Coronary artery (tissue), 2 donors: Measurements from ENCODE around the gene ADAMTS9.
"Not testable (repeated sequence)": the region's sequence is repeated elsewhere in the genome, so short reads cannot be mapped to it uniquely, and the experiment has no call there.

Source experiments
- DNase-seq: peaks from one replicate; pipeline ENCODE4 v3.0.0-alpha.2; 2017; ENCODE audit warnings: low spot score
- H3K27ac ChIP-seq, 2 donors: fragments of 200-600 bp; sonication (generic); one replicate each; pipeline ENCODE4 v1.5.1; 2016 to 2019
- H3K4me3 ChIP-seq: fragments of 200-600 bp; sonication (generic); 2 replicates; pipeline ENCODE4 v1.5.1; 2016; ENCODE audit warnings: mild to moderate bottlenecking, moderate library complexity
- TF ChIP-seq, protein P1 (sequence below): fragments of 200-600 bp; sonication (generic); IDR thresholded peaks from one replicate; pipeline ENCODE4 v1.5.1; 2019; ENCODE audit warnings: antibody characterized with exemption

ADAMTS9 gene

DNA sequence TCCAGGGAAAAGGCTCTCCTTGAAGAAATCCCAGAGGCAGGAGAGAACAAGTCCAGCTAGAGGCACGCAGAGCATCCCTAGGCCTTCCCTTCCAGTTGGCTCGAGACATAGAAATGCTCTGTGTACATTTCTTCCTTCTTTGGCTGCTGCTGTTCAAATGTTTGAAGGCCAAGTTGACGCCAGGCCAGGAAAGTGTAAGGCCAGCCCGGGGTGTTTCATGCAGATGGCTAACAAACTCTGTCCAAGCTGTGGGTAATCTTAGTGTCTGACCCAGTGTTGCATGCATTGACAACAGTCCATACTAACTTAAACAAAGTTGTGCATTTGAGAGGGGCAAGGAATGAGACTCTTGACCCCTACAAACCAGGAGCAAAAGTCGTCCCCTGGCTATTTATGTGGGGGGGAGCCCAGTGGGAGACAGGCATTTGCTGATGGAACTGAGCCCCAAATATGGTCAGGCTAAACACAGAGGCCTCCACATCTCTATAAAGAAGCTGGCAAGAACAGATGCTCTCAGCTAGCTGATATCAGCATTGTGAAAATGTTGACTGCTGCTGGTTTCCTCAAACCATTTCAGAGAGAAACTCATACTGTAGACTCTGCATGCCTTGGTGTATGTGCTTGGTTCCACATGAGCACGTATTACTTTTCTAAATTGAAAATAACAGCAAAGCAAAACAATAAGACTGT, 139.5 kb downstream of the ADAMTS9 start:
- peak overlapping the region; percentile 22 to 78 for H3K27ac ChIP-seq
- H3K4me3 ChIP-seq, result no peak overlapping the region
- TF ChIP-seq, protein P1, sequence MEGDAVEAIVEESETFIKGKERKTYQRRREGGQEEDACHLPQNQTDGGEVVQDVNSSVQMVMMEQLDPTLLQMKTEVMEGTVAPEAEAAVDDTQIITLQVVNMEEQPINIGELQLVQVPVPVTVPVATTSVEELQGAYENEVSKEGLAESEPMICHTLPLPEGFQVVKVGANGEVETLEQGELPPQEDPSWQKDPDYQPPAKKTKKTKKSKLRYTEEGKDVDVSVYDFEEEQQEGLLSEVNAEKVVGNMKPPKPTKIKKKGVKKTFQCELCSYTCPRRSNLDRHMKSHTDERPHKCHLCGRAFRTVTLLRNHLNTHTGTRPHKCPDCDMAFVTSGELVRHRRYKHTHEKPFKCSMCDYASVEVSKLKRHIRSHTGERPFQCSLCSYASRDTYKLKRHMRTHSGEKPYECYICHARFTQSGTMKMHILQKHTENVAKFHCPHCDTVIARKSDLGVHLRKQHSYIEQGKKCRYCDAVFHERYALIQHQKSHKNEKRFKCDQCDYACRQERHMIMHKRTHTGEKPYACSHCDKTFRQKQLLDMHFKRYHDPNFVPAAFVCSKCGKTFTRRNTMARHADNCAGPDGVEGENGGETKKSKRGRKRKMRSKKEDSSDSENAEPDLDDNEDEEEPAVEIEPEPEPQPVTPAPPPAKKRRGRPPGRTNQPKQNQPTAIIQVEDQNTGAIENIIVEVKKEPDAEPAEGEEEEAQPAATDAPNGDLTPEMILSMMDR, result no peak
- DNase-seq, result peak; percentile 88

DNA sequence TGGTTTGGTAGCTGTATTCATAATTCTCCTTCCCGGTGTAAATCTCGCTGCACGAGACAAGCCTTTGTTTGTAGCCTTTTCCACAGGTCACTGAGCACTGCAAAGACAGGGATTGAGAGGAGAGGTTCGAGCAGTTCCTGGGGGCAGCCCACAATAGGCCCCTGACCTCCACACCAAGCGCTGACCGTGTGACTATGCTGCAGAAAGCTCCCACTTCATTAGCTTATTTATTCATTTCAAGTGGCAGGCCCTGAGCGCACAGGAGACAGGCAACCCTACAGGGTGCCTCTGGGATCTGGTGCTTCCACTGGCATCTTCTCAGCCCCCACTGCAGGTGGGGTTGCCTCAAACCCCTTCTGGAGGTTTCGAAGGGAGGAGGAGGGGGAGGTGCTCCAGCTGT, 140.9 kb downstream of the ADAMTS9 start:
- no peak overlapping the region for H3K27ac ChIP-seq
- no peak for DNase-seq
- TF ChIP-seq, protein P1, result no peak

DNA sequence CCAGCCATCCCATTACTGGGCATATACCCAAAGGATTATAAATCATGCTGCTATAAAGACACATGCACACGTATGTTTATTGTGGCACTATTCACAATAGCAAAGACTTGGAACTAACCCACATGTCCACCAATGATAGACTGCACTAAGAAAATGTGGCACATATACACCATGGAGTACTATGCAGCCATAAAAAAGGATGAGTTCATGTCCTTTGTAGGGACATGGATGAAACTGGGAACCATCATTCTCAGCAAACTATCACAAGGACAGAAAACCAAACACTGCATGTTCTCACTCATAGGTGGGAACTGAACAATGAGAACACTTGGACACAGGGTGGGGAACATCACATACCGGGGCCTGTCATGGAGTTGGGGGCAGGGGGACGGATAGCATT, 142.6 kb downstream of the ADAMTS9 start:
- H3K4me3 ChIP-seq, DNase-seq, H3K27ac ChIP-seq: not testable (repeated sequence)

More for the DNA sequence above, 140.9 kb downstream of the ADAMTS9 start:
- H3K4me3 ChIP-seq, result no peak overlapping the region

DNA sequence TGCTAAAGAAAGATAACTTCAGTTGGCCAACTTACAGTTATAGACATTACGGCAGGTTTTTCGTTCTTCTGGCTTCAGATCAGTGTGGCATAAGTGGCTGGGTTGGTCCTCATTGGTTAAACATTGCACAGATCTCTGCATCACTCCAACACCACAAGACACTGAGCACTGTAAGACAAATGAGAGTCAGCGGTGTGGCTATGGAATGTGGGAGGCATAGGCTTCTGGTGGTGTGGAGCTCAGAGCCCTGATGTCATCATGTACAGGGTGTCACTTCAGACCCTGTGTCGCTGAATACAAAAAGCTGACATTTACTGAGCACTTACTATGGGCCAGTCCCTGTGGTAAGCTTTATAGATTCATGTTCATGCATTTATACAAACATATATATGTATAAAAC, 146.0 kb downstream of the ADAMTS9 start:
- Histone ChIP-seq H3K27ac (no peak overlapping the region), H3K4me3 (no peak overlapping the region)
- TF ChIP-seq, protein P1, result no peak
- no peak for DNase-seq

DNA sequence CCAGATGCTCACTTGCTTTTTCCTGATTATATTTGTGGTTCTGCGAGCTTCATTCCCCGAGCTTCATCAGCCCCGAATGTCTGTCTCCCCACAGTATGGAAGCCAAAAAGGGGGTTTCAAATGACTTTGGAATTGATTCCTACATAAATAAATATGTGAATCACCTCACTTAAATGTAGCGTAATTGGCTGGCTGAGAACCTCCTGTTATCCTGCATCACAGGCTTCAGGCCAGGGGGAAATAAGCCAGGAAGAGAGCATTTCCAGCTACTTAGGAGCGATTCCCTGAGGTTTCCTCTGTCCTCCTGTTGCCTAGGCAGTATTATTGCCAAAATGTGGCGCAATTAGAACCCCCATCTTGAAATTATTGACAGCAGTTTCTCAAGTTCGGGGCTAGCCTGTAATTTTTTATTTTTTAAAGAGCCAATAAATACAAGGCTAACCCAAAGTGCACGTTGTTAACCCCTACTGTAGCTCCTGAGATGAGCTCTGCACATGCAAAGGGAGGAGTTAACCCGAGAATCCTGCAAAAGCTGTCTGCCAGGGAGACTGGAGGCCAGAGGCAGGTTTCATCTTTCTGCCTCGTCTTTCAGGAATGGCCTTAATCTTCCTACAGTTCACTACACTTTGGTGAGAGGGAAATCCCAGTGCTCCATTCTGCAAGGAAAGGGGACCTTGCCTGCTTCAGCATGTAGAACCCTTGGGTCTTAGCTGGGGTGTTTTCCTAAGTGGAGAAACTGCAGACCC, 148.2 kb downstream of the ADAMTS9 start:
- TF ChIP-seq, protein P1, result no peak
- no peak for DNase-seq
- Histone ChIP-seq H3K27ac (no peak overlapping the region), H3K4me3 (no peak overlapping the region)

DNA sequence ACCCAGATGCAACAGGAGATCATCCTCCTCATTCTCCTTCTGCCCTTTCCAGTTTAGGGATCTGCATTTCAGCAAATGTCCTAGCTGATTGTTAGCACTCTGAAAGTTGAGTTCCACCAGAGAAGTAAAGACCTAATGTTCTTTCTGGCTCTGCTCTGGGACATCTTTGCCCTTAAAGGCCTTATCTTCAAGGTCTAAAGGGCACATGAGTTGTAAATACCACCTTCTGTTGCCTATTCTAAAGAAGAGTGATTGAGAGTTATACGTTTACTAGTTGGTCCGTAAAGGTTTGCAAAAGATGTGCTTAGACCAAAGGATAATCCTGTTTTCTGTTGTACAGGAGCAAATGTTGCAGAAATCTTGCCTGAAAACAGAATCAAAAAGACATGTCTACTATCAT, 151.6 kb downstream of the ADAMTS9 start:
- H3K27ac ChIP-seq, result no peak overlapping the region
- no peak for DNase-seq
- TF ChIP-seq, protein P1, result no peak
- H3K4me3 ChIP-seq, result no peak overlapping the region

DNA sequence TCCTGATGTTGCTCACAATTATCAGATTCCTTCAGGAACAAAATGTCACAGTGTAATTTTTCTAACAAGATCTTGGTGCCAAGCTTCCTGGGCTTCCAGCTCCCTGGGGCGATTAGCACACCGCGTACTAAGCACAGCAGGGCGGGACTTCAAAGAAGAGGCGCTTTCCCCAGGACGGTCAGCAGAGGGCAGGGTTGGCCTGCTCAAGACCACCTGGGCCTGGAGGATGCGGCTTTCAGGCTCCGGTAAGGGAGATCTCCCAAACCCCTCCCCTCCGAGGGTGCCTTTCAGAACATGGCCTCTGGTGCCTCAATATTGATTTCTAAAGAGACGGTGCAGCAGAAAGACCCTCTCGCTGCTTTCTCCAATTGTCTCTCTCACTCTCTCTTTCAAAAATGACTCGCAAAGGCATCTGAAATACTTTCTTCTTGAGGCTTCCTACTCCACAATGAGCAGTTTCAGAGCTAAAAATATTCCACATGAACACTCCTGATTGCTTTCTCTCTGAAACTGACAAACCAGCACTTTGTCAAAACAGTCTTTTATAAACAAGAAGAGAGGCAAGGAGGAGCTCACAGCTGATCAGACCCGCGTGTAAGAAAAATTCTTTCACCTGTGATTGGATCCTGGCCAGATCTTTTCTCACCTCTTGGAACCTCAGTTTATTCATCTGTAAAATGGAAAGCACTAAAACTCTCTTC, 154.0 kb downstream of the ADAMTS9 start:
- peak overlapping the region; percentile 44 to 66 for H3K27ac ChIP-seq
- peak; percentile 94 for DNase-seq
- H3K4me3 ChIP-seq, result peak overlapping the region; percentile 27
- TF ChIP-seq, protein P1, result peak; percentile 77
